CD4-positive, alpha-beta T cell (primary cell): ENCODE measurements around the gene TAC4. TPM values are rescaled to one million over a fixed set of nuclear protein-coding genes. Genes with fewer than 3 reads are reported as not detected.

ENCODE experiments used
- ATAC-seq: fragments of 200-7000 bp; cut with Tn5 transposase; one replicate; pipeline ENCODE4 v1.10.0; 2022; ENCODE audit warnings: mild to moderate bottlenecking; ENCODE audit not compliant: poor library complexity
- CTCF ChIA-PET: fragments of 350-600 bp; sonication (Branson Sonifier 250); formaldehyde crosslinking; loops from one replicate; lab custom pipeline; 2021; ENCODE audit warnings: antibody characterized with exemption, inconsistent platforms; lab: Charles Lee
- POLR2A ChIA-PET: fragments of 350-600 bp; sonication (Branson Sonifier 250); formaldehyde crosslinking; loops from one replicate; lab custom pipeline; 2021; ENCODE audit warnings: antibody characterized with exemption, inconsistent platforms; lab: Charles Lee
- DNase-seq, 14 experiments: peaks; one replicate each; pipeline ENCODE4 v3.0.0-alpha.2; 2013 to 2020; ENCODE audit warnings: mixed read lengths in 2 of 14
- H3K27ac ChIP-seq, 2 donors: one replicate each; pipeline versions ENCODE4 v1.5.1 to v1.7.0; 2013; ENCODE audit warnings: low read length in 2 of 2, low read depth in 1 of 2, mild to moderate bottlenecking in 1 of 2
- H3K27me3 ChIP-seq, 2 experiments: 1 replicate in 1 of 2; 2 replicates in 1 of 2; pipeline versions ENCODE4 v1.6.1 to v1.7.0; 2013; ENCODE audit warnings: low read length in 2 of 2, control low read depth in 1 of 2, mild to moderate bottlenecking in 1 of 2, moderate library complexity in 1 of 2; ENCODE audit not compliant: insufficient read depth in 2 of 2, control insufficient read depth in 1 of 2
- H3K36me3 ChIP-seq: one replicate; pipeline ENCODE4 v1.6.1; 2013; ENCODE audit warnings: low read length, control low read depth; ENCODE audit not compliant: insufficient read depth
- H3K4me1 ChIP-seq: one replicate; pipeline ENCODE4 v1.6.1; 2013; ENCODE audit warnings: low read length, control low read depth; ENCODE audit not compliant: insufficient read depth
- H3K4me3 ChIP-seq: one replicate; pipeline ENCODE4 v1.5.1; 2013; ENCODE audit warnings: mild to moderate bottlenecking, low read length, moderate library complexity
- H3K9me3 ChIP-seq, 2 experiments: 1 replicate in 1 of 2; 2 replicates in 1 of 2; pipeline versions ENCODE4 v1.6.1 to v1.7.0; 2013; ENCODE audit warnings: low read length in 2 of 2, mild to moderate bottlenecking in 2 of 2, control low read depth in 1 of 2, moderate library complexity in 1 of 2; ENCODE audit not compliant: control insufficient read depth in 1 of 2, insufficient read depth in 1 of 2
- H3K27ac Mint-ChIP-seq: one replicate; pipeline ENCODE4 v1.8.0; 2020; ENCODE audit warnings: mixed read lengths
- H3K27me3 Mint-ChIP-seq: one replicate; pipeline ENCODE4 v1.8.0; 2021; ENCODE audit warnings: mixed read lengths
- H3K36me3 Mint-ChIP-seq: one replicate; pipeline ENCODE4 v1.8.0; 2021; ENCODE audit warnings: low read depth, mixed read lengths
- H3K4me1 Mint-ChIP-seq: one replicate; pipeline ENCODE4 v1.8.0; 2021; ENCODE audit warnings: low read depth, mixed read lengths
- H3K4me3 Mint-ChIP-seq: one replicate; pipeline ENCODE4 v1.8.0; 2020; ENCODE audit warnings: mild to moderate bottlenecking, mixed read lengths
- H3K9me3 Mint-ChIP-seq: one replicate; pipeline ENCODE4 v1.8.0; 2020; ENCODE audit warnings: mixed read lengths
- intact Hi-C, 2 experiments: fragments of 100-400 bp; cut with DNase I in 1 of 2; cut with micrococcal nuclease in 1 of 2; formaldehyde crosslinking; loops; one replicate each; pipeline versions ENCODE4 v1.15.1 to v1.9.0; 2023 to 2025; cut with DNase I, micrococcal nuclease
- total RNA-seq, 174 experiments: library from RNA in 2 of 174; stranded (reverse) in 2 of 174; gene quantifications; one replicate each; pipeline ENCODE4 v1.2.3 and lab custom pipeline; 2021 to 2026
- TF ChIP-seq, protein P1 (sequence below): fragments of 200-600 bp; IDR thresholded peaks from one replicate; pipeline ENCODE4 v1.8.0; 2022; ENCODE audit warnings: antibody characterized with exemption, mild to moderate bottlenecking

TAC4 gene
- total RNA-seq, 2 experiments from 2014 or later = not detected

- H3K36me3 Mint-ChIP-seq = no peaks in the 10 kb centered on the region
- Histone ChIP-seq H3K36me3 (no peaks in the 10 kb centered on the region), H3K27ac (no peak overlapping the region), H3K9me3 (no peaks in the 10 kb centered on the region), H3K27me3 (peaks cover 6 to 7% of the 10 kb centered on the region in 2 experiments), H3K4me3 (no peak overlapping the region), H3K4me1 (peaks cover 18% of the 10 kb centered on the region)
- POLR2A ChIA-PET = no interaction called here
- no peak overlapping the region for H3K4me3 Mint-ChIP-seq
- intact Hi-C loops = no loop called here
- CTCF ChIA-PET = interaction anchor here (1.6 kb wide), 1 partner anchor 123 kb away, joined by 5 read pairs; no protein-coding TSS in a partner anchor
- no peak for DNase-seq
- peaks cover 24% of the 10 kb centered on the region for H3K27me3 Mint-ChIP-seq
- H3K4me1 Mint-ChIP-seq = peaks cover 20% of the 10 kb centered on the region
- no peak overlapping the region for H3K27ac Mint-ChIP-seq
- no peaks in the 10 kb centered on the region for H3K9me3 Mint-ChIP-seq
- no peak for ATAC-seq
- TF ChIP-seq, protein P1, sequence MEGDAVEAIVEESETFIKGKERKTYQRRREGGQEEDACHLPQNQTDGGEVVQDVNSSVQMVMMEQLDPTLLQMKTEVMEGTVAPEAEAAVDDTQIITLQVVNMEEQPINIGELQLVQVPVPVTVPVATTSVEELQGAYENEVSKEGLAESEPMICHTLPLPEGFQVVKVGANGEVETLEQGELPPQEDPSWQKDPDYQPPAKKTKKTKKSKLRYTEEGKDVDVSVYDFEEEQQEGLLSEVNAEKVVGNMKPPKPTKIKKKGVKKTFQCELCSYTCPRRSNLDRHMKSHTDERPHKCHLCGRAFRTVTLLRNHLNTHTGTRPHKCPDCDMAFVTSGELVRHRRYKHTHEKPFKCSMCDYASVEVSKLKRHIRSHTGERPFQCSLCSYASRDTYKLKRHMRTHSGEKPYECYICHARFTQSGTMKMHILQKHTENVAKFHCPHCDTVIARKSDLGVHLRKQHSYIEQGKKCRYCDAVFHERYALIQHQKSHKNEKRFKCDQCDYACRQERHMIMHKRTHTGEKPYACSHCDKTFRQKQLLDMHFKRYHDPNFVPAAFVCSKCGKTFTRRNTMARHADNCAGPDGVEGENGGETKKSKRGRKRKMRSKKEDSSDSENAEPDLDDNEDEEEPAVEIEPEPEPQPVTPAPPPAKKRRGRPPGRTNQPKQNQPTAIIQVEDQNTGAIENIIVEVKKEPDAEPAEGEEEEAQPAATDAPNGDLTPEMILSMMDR = no peak
Measured at GRCh38 chr17:49874911-49875310, 27.0 kb upstream of the TAC4 start.

DNA sequence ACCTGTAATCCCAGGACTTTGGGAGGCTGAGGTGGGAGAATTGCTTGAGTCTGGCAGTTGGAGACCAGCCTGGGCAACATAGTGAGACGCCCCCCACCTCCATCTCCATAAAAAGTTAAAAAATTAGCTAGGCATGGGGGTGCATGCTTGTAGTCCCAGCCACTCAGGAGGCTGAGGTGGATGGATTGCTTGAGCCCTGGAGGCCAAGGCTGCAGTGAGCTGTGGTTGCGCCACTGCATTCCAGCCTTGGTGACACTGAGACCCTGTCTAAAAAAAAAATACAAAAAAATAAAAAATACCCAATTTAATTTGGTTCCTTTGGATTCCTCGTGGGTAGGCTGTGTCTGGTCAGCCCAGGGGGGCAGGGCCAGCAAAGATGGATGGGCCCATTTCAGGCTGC, 26.1 kb upstream of the TAC4 start:
- H3K27me3 ChIP-seq = peaks cover 0 to 6% of the 10 kb centered on the region in 2 experiments
- Mint-ChIP-seq H3K36me3 (no peaks in the 10 kb centered on the region), H3K4me1 (peaks cover 20% of the 10 kb centered on the region), H3K4me3 (no peak overlapping the region), H3K9me3 (no peaks in the 10 kb centered on the region), H3K27ac (no peak overlapping the region), H3K27me3 (peaks cover 15% of the 10 kb centered on the region)
- no peaks in the 10 kb centered on the region for H3K36me3 ChIP-seq
- TF ChIP-seq, protein P1 = no peak
- no peak overlapping the region for H3K4me3 ChIP-seq
- ATAC-seq = no peak
- H3K9me3 ChIP-seq = no peaks in the 10 kb centered on the region
- intact Hi-C loops = no loop called here
- no peak overlapping the region for H3K27ac ChIP-seq
- no peak for DNase-seq
- peaks cover 18% of the 10 kb centered on the region for H3K4me1 ChIP-seq
- CTCF ChIA-PET = interaction anchor here (1.4 kb wide), 1 partner anchor 124 kb away, joined by 3 read pairs; no protein-coding TSS in a partner anchor
- POLR2A ChIA-PET = interaction anchor here (1.2 to 1.3 kb wide), 2 partner anchors 9 to 124 kb away, joined by 3 to 4 read pairs; no protein-coding TSS in a partner anchor

DNA sequence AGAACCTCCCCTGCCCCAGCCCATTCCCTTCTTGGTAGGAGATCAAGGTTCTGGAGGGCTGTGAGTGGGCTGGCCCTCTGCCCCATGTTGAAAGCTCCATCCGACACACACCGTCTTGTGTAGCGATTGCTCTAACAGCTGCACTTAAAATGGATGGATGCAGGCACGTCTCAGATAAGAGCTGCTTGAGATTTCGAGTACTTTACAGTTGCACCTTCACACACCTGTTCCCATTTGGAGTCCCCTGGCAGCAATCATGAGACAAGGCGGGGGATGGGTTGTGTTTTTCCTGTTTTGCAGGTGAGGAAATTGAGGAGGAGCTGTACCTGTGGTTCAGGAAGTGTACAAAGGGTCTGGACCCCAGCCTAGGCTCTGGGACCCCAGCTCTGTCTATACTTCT, 25.6 kb upstream of the TAC4 start:
- Histone ChIP-seq H3K9me3 (no peaks in the 10 kb centered on the region), H3K4me1 (peaks cover 18% of the 10 kb centered on the region), H3K27ac (no peak overlapping the region), H3K4me3 (no peak overlapping the region), H3K36me3 (no peaks in the 10 kb centered on the region), H3K27me3 (peaks cover 0 to 4% of the 10 kb centered on the region in 2 experiments)
- Mint-ChIP-seq H3K4me1 (peaks cover 20% of the 10 kb centered on the region), H3K9me3 (no peaks in the 10 kb centered on the region), H3K27me3 (peaks cover 13% of the 10 kb centered on the region), H3K4me3 (no peak overlapping the region), H3K36me3 (no peaks in the 10 kb centered on the region), H3K27ac (no peak overlapping the region)
- CTCF ChIA-PET = interaction anchor here (1.4 kb wide), 1 partner anchor 125 kb away, joined by 3 read pairs; no protein-coding TSS in a partner anchor
- TF ChIP-seq, protein P1 = no peak
- POLR2A ChIA-PET = interaction anchor here (1.2 to 1.3 kb wide), 2 partner anchors 8 to 124 kb away, joined by 3 to 4 read pairs; no protein-coding TSS in a partner anchor
- intact Hi-C loops = no loop called here
- DNase-seq (no peak), ATAC-seq (no peak)
